Gastrocnemius medialis (tissue), 4 donors: Measurements from ENCODE around the gene RAX2.

Source experiments
- CTCF ChIP-seq, 5 experiments: fragments of 450-650 bp in 3 of 5; fragments of 200-600 bp in 2 of 5; sonication (generic) in 2 of 5; IDR thresholded peaks in 4 of 5; conservative IDR thresholded peaks in 1 of 5; 1 replicate in 4 of 5; 2 replicates in 1 of 5; pipeline ENCODE4 v1.5.1; 2016 to 2019; ENCODE audit warnings: antibody characterized with exemption in 5 of 5, mild to moderate bottlenecking in 3 of 5, moderate library complexity in 3 of 5
- POLR2A ChIP-seq, 2 donors: fragments of 450-650 bp; IDR thresholded peaks; one replicate each; pipeline ENCODE4 v1.6.1; 2017; ENCODE audit warnings: antibody characterized with exemption in 2 of 2, mild to moderate bottlenecking in 2 of 2, moderate library complexity in 2 of 2

GRCh38 chr19:3721131-3721886 is 50.7 kb downstream of the RAX2 start:
- TF ChIP-seq POLR2A (IDR thresholded peaks at IDR 0.05) (no peak), CTCF (IDR thresholded peaks at IDR 0.05 in 4 of 5, conservative IDR thresholded peaks at IDR 0.05 in 1 of 5) (no peak)
